ENCODE data around the gene PBXIP1. TPM values are rescaled to one million over a fixed set of nuclear protein-coding genes. Genes with fewer than 3 reads are reported as not detected.

Gene PBXIP1
- total RNA-seq, 2 donors from 2014 or later: 81.4 to 101 TPM

GRCh38 chr1:154966111-154966510 is 10.2 kb upstream of the PBXIP1 start:
- Histone ChIP-seq H3K4me3 (no peak overlapping the region), H3K36me3 (peaks cover 59% of the 10 kb centered on the region), H3K27me3 (no peaks in the 10 kb centered on the region), H3K4me1 (peaks cover 0 to 52% of the 10 kb centered on the region in 2 donors), H3K9me3 (no peaks in the 10 kb centered on the region), H3K27ac (no peak overlapping the region)
- TF ChIP-seq CTCF (IDR thresholded peaks at IDR 0.05): no peak
- no peak for DNase-seq (ENCODE audit: low spot score)

GRCh38 chr1:154964359-154964758 is 8.5 kb upstream of the PBXIP1 start:
- no peak for TF ChIP-seq CTCF (IDR thresholded peaks at IDR 0.05)
- no peaks in the 10 kb centered on the region for H3K9me3 ChIP-seq
- DNase-seq (ENCODE audit: low spot score): no peak
- peaks cover 0 to 44% of the 10 kb centered on the region in 2 donors for H3K4me1 ChIP-seq
- H3K27ac ChIP-seq: no peak overlapping the region
- H3K36me3 ChIP-seq: peaks cover 63% of the 10 kb centered on the region
- no peaks in the 10 kb centered on the region for H3K27me3 ChIP-seq
- H3K4me3 ChIP-seq: no peak overlapping the region

- no peak for DNase-seq (ENCODE audit: low spot score)
- H3K4me1 ChIP-seq: peaks cover 0 to 37% of the 10 kb centered on the region in 2 donors
- H3K27me3 ChIP-seq: no peaks in the 10 kb centered on the region
- H3K27ac ChIP-seq: no peak overlapping the region
- H3K4me3 ChIP-seq: no peak overlapping the region
- TF ChIP-seq CTCF (IDR thresholded peaks at IDR 0.05): no peak
- H3K9me3 ChIP-seq: no peaks in the 10 kb centered on the region
- peaks cover 70% of the 10 kb centered on the region for H3K36me3 ChIP-seq
Observed at GRCh38 chr1:154963643-154964042, 7.7 kb upstream of the PBXIP1 start.

GRCh38 chr1:154962795-154963330 is 7.0 kb upstream of the PBXIP1 start:
- Histone ChIP-seq H3K27ac (peak overlapping the region in 1 of 2 donors; percentile 97), H3K4me3 (peak overlapping the region in 1 of 2 donors; percentile 81), H3K9me3 (no peaks in the 10 kb centered on the region), H3K4me1 (peaks cover 0 to 29% of the 10 kb centered on the region in 2 donors), H3K36me3 (peaks cover 68% of the 10 kb centered on the region), H3K27me3 (no peaks in the 10 kb centered on the region)
- no peak for TF ChIP-seq CTCF (IDR thresholded peaks at IDR 0.05)
- DNase-seq (ENCODE audit: low spot score): no peak

DNA sequence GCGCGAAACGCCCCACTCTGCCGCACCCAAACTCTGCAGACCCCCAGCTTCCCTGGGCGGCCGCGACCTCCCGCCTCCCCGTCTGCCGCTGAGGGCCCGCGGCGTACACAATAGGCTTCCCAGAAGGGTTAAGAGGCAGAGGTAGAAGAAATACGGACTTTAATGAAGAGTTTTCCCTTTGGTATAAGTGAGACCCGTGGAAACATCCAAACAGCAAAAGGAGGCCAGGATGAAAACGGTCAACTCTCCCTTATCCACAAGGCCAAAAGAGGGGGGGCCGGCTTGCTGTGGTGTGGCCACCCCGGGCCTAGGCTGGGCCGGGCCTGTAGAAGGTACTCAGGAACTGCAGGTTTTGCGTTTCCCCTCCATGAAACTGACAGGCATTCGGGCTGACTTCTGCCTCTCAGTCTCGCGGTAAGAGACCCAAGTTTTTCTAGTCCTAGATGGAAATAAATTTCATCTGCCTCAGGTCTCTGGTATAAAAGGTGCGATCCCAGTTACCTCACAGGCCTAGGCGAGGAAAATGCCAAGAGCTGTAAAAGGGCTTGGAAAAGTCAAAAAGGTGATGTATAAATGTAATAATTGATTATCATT is 6.4 kb upstream of the PBXIP1 start:
- no peak for DNase-seq (ENCODE audit: low spot score)
- H3K36me3 ChIP-seq: peaks cover 61% of the 10 kb centered on the region

More for the DNA sequence above, 6.4 kb upstream of the PBXIP1 start:
- peak overlapping the region; percentile 81 to 94 for H3K4me3 ChIP-seq
- no peaks in the 10 kb centered on the region for H3K9me3 ChIP-seq
- peak in 1 of 2 donors; percentile 8 for TF ChIP-seq CTCF (IDR thresholded peaks at IDR 0.05)
- H3K4me1 ChIP-seq: peaks cover 0 to 25% of the 10 kb centered on the region in 2 donors
- H3K27me3 ChIP-seq: no peaks in the 10 kb centered on the region
- peak overlapping the region; percentile 97 to 98 for H3K27ac ChIP-seq
